HG03280 (cell line): Measurements from ENCODE around the gene TRMT61B.

Experiments used
- ATAC-seq: cut with Tn5 transposase; IDR thresholded peaks from one replicate; pipeline ENCODE4 v1.9.1; 2021; ENCODE audit warnings: mild to moderate bottlenecking, moderate library complexity; ENCODE audit not compliant: unreplicated experiment

Gene TRMT61B

DNA sequence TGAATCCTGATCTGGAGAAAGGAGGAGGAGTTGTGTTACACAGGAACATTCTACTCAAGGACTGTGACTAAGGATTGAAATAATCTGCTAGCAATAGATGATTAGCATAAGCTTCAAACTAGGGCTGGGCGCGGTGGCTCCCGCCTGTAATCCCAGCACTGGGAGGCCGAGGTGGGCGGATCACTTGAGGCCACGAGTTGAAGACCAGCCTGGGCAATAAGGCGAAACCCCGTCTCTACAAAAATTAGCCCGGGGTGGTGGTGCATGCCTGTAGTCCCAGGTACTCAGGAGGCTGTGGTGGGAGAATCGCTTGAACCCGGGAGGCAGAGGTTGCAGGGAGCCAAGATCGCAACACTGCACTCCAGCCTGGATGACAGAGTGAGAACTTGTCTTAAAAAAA lies 1.5 kb downstream of the TRMT61B start:
- no peak for ATAC-seq

DNA sequence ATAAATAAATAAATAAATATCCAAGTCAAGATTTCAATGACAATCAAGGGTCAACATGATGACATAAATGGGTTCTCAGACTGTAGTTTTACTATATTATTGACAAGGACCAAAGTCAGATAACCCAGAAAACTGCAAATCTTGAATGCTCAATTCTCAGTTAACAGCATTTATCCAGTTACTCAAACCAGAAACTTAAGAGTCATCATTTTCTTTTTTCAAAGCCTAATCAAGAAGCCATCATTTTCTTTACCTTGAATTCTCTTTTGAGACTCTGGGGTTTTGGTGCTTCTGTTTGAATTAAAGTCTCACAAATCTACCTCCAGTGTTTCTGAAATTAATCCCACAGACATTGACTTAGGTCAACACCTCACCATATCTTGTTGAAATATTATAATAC lies 14.1 kb downstream of the TRMT61B start:
- ATAC-seq = no peak

DNA sequence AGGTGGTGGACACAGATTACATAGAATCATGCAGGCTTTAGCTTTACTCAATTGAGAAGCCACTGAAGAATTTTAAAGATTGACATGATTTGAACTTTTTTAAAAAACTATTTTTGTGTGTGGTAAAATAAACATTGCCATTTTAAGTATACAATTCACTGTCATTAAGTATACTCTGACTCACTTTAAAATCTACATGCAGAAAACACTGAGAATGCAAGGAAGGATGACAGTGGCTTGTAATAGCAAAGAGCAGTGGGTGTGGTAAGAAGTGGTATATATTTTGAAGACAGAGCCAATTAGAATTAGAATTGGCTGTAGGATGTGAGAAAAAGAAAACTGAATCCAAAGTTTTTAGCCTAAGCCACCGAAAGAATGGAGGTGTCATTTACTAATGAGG lies 14.9 kb downstream of the TRMT61B start:
- no peak for ATAC-seq

DNA sequence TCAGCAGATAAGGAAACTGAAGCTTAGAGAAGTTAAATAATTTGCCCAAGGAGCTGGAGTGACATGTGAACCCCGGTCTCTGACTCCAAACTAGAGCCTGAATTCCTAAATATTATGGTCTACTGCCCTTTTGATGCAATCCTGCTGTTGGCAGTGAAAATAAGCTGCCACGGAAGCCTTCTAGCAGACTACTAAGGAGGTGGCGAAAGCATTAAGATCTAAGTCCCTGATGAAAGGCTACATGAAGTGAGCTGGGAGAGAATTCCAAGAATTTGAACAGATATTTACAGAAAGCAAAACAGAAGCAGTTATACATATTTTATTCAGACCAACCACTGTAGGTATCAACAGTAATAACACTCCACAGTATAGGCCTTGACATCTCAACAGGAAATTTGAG lies 28.1 kb downstream of the TRMT61B start:
- no peak for ATAC-seq

DNA sequence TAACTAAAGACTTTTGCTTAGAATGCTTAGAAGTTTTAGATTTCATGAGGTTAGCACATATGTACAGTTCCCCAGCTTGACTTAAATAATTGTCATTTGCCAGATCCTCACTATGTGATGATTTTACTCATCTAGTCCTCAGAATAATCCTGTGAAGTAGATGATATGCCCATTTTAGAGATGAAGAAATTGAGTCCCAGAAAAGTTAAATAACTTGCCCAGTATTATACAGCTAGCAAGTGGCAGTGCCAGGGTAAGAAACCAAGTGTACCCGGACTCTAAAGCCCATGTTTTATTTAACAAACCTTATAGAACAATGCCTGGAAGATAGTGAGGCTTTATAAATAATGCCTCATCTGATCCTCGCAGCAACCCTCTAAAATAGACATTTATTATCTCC lies 31.1 kb downstream of the TRMT61B start:
- ATAC-seq = no peak

DNA sequence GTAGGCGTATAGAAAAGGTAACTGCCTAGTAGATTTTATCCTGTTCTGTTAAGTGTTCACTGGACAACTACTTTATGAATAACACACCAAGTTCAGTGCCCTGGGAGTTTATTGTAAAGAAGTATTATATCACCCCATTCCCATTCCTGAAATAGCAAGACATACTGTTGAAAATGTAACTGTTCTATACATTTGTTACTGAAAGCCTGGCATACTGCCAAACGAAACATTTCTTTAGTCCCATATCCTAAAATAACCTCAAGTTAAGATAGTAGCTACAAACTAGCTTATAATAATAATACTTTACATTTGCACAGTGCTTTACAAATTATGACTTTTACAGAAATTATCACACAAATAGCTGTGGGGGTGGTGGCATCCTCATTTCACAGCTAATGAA lies 34.3 kb downstream of the TRMT61B start:
- no peak for ATAC-seq

DNA sequence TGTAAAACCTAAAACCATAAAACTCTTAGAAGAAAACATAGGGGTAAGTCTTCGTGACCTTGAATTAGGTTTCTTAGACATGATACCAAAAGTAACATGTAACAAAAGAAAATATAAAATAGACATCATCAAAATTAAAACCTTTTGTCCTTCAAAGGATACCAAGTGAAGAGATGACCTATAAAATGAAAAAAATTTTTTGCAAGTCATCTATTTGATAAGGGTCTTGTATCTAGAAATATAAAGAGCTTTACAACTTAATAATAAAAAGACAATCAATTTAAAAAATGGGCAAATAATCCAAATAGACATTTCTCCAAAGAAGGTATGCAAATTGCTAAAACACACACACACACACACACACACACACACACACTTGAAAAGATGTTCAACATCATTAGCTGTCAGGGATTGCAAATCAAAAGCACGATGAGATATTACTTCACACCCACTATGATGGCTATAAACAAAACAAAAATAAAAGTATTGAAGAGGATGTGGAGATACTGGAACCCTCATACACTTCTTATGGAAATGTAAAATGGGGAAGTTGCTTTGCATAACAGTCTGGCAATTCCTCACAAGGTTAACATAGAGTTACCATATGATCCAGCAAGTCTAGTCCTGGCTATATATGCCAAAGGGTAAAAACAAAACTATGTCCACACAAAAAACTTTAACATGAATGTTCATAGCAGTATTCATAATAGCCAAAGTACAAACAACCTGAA lies 36.2 kb downstream of the TRMT61B start:
- no peak for ATAC-seq

DNA sequence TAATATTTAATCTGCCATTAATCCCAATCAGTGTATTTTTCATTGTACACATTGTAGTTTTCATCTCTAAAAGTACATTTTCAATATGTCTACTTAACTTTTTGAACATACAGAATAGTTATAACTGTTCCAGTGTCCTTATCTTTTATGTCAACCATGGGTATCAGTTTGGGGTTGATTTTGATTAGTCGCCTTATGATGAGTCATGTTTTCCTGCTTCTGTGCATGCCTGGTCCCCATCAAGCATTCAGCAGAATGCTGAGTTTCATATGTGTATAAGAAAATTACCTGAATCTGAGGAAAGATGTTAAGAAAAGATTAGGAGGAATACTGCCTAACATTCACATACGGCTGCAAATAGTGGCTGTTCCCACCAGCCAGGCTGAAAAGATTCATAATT lies 41.7 kb downstream of the TRMT61B start:
- ATAC-seq = no peak

DNA sequence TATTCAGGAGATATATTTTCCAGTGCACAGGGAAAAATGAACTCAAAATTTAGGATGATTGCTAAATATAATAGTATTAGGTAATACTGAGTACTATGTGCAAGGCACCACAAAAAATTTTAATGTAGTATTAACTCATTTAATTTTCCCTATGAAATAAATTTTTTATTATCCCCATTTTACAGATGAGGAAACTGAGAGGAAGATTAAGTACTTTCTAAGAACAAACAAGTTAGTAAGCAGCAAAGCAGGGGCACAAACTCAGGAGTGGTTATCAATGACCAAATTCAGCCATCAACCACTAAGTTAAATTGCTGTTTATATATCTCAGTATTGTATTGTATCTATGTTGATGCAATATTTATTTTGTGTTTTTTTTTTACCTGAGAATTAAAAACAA lies 45.2 kb downstream of the TRMT61B start:
- ATAC-seq = no peak

DNA sequence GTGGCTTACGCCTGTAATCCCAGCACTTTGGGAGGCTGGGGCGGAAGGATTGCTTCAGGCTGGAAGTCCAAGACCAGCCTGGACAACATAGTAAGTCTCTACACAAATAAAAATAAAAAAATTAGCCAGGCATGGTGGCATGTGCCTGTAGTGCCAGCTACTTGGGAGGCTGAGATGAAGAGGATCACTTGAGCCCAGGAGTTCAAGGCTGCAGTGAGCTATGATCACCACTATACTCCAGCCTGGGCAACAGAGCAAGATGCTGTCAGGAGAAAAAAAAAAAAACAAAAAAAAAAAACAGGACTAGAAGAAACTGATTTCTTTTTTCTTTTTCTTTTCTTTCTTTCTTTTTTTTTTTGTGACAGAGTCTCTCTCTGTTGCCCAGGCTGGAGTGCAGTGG lies 45.9 kb downstream of the TRMT61B start:
- no peak for ATAC-seq

DNA sequence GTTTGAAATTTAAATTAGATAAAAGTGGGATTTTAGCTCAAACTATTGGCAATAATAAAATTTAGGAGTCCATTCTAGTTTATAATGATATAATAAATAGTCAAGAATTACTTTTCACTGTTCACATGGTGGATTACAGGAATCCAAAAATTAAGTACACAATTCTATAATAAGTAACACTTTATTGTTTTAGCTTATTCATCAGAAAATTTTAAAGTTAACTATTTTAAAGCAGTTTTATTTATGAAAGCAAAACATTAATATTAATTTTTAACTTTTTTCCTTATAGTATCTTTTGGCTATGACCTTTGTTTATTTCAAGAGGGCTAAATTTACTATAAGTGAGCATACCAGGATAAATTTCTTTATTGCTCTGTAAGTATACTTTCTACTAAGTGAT lies 48.1 kb downstream of the TRMT61B start:
- ATAC-seq = no peak

DNA sequence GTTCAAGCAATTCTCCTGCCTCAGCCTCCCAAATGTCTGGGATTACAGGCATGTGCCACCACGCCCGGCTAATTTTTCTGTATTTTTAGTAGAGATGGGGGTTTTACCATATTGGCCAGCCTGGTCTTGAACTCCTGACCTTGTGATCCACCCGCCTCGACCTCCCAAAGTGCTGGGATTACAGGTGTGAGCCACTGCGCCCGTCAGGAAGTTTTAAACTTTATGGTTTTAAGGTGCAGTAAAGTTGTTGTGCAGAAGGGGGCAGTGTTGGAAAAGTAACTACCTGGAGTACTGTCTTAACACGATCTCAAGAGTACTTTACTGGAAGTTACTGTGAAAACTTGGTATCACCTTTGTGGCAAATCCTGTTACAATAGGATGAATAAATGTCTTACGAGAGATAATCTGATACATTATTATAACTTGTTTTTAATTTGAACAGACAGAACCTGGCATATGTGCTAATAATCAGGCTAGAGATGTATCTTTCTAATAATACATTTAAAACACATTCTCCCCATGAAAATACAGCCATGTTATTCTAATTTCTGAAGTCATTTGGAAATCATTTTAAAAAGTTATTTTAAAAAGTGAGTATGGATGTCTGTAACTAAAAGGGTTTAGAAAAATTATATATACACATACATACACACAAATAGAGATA lies 48.7 kb downstream of the TRMT61B start:
- ATAC-seq = no peak

DNA sequence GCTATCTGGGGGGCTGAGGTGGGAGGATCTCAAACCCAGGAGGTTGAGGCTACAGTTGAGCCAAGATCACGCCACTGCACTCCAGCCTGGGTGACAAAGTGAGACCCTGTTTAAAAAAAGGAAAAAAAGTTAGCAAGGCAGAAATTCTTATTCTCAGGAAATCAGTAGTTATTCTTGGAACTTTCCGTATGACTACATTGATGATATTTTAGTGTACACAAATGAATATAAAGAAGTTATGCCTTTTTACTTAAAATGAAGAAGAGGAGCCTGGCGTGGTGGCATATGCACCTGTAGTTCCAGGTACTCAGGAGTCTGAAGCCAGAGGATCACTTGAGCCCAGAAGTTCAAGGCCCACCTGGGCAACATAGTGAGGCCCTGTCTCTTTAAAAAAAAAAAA lies 52.1 kb downstream of the TRMT61B start:
- no peak for ATAC-seq

DNA sequence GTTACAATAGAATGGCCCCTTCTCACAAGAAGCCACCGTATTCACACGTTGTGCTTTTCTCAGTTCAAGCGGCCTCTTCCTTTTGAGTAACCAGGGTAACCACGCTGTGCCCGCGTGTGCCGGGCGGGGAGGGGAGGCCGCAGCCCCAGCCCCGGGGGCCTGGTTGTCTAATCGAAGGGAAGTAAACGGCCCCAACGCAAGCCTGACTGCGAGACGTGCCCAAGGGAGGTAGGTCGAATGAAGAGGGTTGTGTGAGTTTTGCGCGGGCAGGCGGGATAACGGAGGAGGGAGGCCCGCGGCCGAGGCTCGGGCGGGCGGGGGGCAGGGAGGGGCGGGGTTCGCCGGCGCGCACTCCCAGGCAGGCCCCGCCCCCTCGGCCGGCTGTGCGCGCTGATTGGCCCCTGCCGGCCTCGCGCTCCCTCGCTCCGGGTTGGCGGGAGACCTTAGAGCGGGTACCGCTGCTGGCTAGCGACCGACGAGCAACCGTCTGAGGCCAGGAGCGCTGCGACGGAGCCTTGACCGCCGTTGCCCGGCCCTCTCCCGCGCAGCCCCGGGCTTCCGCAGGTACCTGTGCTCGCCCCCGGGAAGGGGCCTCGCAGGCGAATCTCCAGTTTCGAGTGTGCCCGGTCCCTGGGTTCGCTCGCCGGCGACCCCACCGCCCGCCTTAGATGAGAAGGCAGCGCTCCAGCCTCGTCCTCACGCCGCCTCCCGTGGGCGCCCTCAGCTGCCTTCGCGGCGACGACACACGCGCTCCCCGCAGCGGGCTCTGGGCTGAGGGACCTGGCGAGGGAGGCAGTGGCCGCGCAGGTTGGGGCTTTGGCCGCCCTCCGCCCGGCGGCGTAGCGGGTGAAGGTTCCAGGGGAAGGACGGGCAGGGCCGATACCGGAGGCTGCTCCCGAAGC lies 59.5 kb downstream of the TRMT61B start, which contains the start of gene SPDYA:
Gene SPDYA, plus strand, starts transcription at position 451 of the 902 bp plus-strand sequence. CDS start 5,181 bp downstream, outside the sequence.
- peak; percentile 69 for ATAC-seq

DNA sequence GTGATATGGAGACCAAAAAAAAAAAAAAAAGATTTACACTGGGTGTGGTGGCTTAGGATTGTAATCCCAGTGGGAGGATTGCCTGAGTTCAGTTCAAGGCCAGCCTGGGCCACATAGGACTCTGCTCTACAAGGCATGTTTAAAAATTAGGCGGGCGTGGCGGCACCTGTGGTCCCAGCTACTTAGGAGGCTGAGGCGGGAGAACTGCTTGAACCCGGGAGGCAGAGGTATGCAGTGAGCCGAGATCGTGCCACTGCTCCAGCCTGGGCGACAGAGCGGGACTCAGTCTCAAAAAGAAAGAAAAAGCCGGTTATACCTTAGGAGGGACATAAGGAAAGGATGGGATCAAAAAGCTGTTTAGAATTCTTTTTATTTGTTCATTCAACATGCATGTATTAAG lies 60.2 kb downstream of the TRMT61B start:
- no peak for ATAC-seq

DNA sequence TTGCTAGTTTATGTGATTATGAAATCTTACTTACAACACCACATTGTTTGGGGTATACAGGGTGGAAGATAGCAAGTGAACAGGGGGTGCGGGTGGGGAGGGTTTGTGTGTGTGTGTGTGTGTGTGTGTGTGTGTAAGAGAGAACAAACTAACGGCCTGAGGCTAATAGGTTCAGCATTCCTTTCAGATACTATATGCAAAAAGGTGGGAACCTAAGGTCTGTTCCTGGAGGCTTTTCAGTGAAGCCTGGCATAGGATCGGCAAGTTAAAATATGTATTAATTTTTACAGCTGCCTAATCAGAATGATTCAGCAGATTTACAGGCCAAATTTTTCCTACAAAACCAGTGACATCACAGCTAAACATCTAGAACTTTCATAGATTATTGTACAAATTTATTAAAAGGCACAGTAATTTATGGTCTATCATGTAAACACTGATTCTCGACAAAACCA lies 67.1 kb downstream of the TRMT61B start:
- ATAC-seq = no peak

DNA sequence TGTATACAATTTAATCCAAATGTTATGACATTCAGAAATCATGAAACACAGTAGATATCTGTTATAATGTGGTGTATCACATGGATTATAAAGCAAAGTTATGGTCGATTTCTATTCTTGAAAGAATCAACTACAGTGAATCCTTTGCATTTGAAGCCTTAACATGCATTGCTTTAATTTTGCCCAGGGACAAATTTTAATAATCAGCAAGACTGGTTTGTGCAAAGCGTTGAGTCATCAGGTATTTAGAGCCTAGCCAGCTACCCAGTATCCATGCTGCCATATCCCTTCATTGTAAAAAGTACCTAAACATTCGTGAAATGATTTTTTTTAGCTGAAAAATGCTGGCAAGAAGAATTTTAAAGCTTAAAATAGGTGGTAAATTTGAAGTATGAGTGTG lies 68.4 kb downstream of the TRMT61B start:
- no peak for ATAC-seq
